ENCODE data around the gene HS3ST4.
"Not testable (repeated sequence)": the region's sequence is repeated elsewhere in the genome, so short reads cannot be mapped to it uniquely, and the experiment has no call there.

Gene HS3ST4

GRCh38 chr16:25977121-25977520 lies 285.4 kb downstream of the HS3ST4 start:
- no peak for DNase-seq (ENCODE audit: low read depth in 1 of 2, low spot score in 1 of 2)

DNA sequence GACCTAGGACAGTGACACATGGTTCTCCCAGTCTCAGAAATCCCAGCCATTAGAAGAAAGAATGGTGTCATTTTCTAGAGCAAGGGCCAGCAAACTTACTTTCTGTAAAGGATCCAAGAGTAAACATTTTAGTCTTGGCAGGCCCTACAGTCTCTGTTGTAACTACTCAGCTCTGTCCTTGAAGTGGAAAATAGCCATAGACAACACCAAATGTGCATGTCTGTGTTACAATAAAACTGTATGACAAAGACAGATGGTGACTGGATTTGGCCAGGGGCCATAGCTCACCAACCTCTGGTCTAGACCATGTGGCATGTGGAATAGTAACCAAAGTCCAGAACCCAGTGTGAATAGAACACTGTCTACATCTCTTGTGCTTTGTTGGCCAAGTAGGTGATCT lies 286.5 kb downstream of the HS3ST4 start:
- DNase-seq (ENCODE audit: low read depth in 1 of 2, low spot score in 1 of 2): no peak

GRCh38 chr16:25988084-25988483 lies 296.3 kb downstream of the HS3ST4 start:
- no peak for DNase-seq (ENCODE audit: low read depth in 1 of 2, low spot score in 1 of 2)

- no peak for DNase-seq (ENCODE audit: low read depth in 1 of 2, low spot score in 1 of 2)
These were observed 297.1 kb downstream of the HS3ST4 start for GRCh38 chr16:25988882-25989281.

- DNase-seq (ENCODE audit: low read depth in 1 of 2, low spot score in 1 of 2): no peak
These were observed 304.3 kb downstream of the HS3ST4 start for GRCh38 chr16:25996052-25996451.

DNA sequence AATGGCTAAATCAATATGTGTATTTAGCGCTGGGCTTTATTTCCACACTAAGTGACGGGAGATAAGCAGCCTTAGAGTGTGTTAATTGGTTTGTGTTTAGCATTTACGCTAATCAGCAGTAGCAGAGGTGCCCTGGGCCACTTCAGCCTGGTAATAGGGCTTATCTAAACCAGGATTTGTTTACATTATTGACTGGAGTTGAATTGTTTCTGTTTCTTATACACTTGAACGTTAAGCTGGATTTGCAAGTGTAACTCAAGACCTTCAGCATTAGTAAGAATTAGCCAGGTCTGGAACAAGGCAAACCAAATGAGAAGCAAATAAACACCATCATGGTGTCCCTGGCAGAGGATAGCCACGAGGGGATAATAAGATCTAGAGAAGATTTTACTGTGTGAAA lies 313.6 kb downstream of the HS3ST4 start:
- no peak for DNase-seq (ENCODE audit: low read depth in 1 of 2, low spot score in 1 of 2)

DNA sequence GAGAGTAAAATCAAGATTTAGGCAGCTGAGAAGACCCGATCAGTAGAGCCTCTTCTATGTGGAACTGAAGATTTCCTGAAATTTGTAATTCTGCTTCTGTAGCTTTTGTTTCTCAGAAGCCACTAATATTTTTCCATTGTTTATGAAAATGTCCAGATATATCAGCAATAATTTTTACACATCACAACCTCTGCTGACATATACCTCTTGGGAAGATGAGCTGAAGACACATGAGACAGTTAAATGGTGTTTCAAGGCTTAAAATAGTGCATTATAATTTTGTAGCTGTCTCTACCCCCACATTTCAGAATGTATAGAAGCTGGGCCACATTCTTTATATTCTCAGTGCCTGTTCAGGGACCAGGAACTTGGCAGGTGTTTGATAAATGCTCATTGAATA lies 320.6 kb downstream of the HS3ST4 start:
- no peak for DNase-seq (ENCODE audit: low read depth in 1 of 2, low spot score in 1 of 2)

DNA sequence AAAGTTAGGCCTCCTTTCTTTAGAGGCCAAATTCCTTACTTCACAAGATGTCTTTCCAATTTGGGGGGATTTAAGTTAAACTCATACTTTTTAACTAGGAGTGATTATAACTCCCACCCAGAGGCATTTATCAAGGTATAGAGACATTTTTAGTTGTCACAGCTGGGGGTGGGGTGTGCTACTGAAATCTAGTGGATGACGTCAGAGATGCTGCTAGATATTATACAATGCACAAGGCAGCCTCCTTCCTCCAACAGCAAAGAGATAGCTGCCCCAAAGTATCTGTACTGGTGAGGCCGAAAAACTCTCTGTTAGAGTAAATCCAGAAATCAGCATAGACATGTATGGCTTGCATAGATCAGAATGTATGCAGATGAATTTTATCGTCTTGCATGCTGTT lies 324.0 kb downstream of the HS3ST4 start:
- no peak for DNase-seq (ENCODE audit: low read depth in 1 of 2, low spot score in 1 of 2)

- no peak for DNase-seq (ENCODE audit: low read depth in 1 of 2, low spot score in 1 of 2)
These were observed 325.2 kb downstream of the HS3ST4 start for GRCh38 chr16:26016989-26017388.

DNA sequence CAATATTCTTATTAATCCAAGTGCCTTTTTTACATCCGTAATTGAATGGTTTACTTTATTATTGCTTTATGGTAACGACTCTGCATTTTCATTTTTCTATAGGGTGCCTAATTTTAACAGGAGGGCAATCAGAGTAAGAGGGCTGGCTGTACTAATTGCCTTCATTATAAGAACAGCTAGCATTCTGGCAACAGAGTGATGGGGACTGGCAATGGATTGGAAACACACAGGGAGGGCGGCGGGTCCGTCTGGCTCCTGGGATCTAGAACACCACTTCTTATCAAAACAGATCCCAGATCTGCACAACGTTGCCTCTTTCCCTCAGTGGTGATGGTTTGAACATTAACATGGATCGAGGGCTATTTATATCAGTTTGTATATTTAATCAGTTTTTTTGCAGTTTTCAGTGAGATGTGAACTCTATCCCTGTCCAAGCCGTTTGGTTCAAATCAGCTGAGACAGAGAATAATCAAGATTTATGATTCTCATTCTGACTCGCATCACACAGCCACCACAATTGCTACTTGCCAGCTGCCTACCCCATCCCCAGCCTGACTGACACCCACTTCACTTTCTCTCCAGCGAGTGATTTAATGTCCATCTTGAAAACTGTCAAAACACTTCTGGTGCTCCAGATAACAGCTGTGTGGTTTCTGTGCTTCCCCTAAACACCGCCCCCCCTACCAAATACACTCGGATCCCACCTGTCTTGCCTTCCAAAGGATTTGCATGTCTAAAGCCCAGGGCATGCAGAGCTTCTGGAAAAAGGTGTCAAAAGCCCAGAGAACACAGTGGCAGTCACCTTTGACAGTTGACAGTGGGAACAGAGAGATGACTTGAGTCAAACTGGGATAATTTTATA lies 327.9 kb downstream of the HS3ST4 start:
- no peak for DNase-seq (ENCODE audit: low read depth in 1 of 2, low spot score in 1 of 2)

- no peak for DNase-seq (ENCODE audit: low read depth in 1 of 2, low spot score in 1 of 2)
These were observed 335.1 kb downstream of the HS3ST4 start for GRCh38 chr16:26026709-26027450.

DNA sequence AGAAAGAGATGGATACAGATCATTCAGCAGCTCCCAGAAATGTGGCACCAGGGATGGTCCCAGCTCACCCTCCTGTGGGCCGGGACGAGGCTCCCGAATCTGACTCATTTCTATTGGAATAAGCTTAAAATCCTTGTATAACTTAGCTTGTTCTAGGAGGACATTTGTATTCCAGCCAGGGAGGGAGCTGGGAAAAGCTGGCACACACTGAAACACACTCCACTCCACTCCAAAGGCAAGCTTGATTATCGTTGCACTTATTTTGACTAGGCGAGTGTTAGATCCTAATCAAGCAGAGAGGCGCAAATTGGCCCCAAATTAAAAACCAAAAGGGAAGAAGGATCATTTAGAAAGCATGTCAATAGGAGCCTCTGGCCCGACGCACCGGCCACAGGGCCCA lies 339.5 kb downstream of the HS3ST4 start:
- no peak for DNase-seq (ENCODE audit: low read depth in 1 of 2, low spot score in 1 of 2)

DNA sequence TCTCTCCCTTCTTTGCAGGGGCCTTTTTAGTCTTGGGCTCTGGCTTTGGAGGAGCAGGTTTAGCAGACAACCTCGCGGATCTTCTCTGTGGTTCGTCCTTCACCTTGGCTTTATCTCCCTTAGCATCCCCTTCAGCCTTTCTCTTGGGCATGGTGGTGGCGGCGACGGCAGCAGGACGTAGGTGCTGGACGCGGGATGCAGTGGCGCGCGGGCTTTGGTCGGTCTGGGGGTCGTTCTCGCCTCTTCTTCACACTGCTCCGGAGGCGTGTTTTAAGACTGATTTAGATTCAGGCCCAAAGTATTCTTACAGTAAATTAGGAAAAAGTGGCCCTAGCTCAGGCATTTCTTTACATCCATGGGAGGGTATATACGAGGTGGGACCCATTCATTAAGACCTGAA lies 340.9 kb downstream of the HS3ST4 start:
- DNase-seq (ENCODE audit: low read depth in 1 of 2, low spot score in 1 of 2): not testable (repeated sequence)

- no peak for DNase-seq (ENCODE audit: low read depth in 1 of 2, low spot score in 1 of 2)
These were observed 350.4 kb downstream of the HS3ST4 start for GRCh38 chr16:26041952-26042668.

DNA sequence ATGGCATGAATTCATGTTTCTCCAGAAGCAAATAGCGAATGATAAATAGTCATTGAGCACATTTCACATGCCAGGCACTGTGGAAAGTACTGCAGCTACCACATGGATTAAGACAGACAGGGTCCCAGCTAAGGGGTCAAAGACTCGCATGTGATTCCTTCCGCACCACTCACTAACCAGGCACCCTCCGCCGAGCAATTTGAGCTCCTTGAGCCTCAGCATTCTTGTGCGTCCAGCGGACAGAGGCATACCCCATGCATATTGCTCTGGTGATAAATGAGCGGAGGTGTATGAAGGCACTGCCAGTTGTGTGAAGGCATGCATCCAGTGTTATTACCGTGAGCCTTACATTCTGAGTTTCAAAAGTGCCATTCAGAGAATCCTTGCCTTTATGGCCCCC lies 358.7 kb downstream of the HS3ST4 start:
- DNase-seq (ENCODE audit: low read depth in 1 of 2, low spot score in 1 of 2): no peak

DNA sequence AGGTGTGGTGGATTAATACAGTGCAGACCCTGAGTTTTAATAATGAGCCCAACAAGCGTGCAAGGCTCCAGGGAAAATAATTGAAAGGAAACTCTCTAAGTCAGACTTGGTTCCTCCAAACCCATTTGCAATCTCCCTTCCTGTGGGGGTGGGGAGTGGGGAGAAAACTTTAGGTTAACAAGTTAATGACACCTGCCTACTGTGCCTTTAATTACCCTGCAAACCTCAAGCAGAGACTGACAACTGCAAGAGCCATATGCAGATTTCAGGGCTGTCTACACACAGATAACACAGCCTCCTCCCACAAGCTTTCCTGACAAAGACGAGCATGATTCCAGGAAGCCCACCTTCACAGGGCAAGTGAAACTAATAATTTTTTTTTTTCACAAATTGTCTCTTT lies 359.3 kb downstream of the HS3ST4 start:
- no peak for DNase-seq (ENCODE audit: low read depth in 1 of 2, low spot score in 1 of 2)

- no peak for DNase-seq (ENCODE audit: low read depth in 1 of 2, low spot score in 1 of 2)
These were observed 362.1 kb downstream of the HS3ST4 start for GRCh38 chr16:26053889-26054288.

DNA sequence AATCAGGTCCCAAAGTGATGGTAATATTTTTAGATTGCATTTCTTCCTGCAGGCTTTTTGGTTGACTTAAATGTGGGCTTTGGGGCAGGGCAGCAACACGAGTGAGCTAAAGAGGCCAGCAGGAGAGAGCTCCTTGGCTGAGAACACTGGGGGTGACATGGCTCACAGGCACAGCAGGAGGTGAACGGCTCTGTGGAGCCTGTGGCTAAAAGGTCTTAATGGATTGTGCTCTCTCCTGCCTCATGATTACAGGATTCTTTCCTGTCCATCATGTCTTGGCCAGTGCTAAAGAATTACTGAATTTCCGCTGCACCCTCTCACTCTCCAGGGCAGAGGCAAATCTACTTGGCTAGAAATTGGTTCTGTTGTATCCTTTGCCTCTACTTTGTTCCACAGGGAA lies 366.6 kb downstream of the HS3ST4 start:
- DNase-seq (ENCODE audit: low read depth in 1 of 2, low spot score in 1 of 2): no peak

GRCh38 chr16:26070302-26071100 lies 378.7 kb downstream of the HS3ST4 start:
- no peak for DNase-seq (ENCODE audit: low read depth in 1 of 2, low spot score in 1 of 2)

GRCh38 chr16:26071101-26071866 lies 379.5 kb downstream of the HS3ST4 start:
- no peak for DNase-seq (ENCODE audit: low read depth in 1 of 2, low spot score in 1 of 2)

All from activated T-helper 1 cell treated with anti-CD3 and anti-CD28 coated beads, Interleukin-2, amount 50 U/mL, for 16 hours (primary cell).